K562 (cell line): ENCODE data around the gene LARP6. TPM values are rescaled to one million over a fixed set of nuclear protein-coding genes. Genes with fewer than 3 reads are reported as not detected.

Experiments
- ATAC-seq: fragments of 200-7000 bp; cut with Tn5 transposase; 3 replicates; pipeline ENCODE4 v1.9.1; 2020; ENCODE audit warnings: moderate library complexity
- BruUV-seq: library from RNA; stranded (reverse); fragments of 400-500 nt; replicated peaks from 2 replicates; lab custom pipeline; 2021; lab: Mats Ljungman, UMichigan
- CTCF ChIA-PET: fragments of 300-600 bp; formaldehyde crosslinking; extraction: SDS; loops from one replicate; lab custom pipeline; 2021; ENCODE audit warnings: low intra/inter-chr PET ratio; lab: Yijun Ruan, JAX
- POLR2A ChIA-PET: fragments of 300-600, 350-650 bp; sonication (Branson Sonifier 250); formaldehyde crosslinking; extraction: SDS; loops from one replicate; lab custom pipeline; 2021; ENCODE audit warnings: antibody characterized with exemption, inconsistent platforms; lab: Yijun Ruan, JAX
- DNase-seq, 4 experiments: peaks; one replicate each; pipeline versions ENCODE4 v3.0.0 to v3.0.0-alpha.2; 2011 to 2018; ENCODE audit warnings: low spot score in 3 of 4, mixed read lengths in 3 of 4; ENCODE audit errors: extremely low read depth in 1 of 4
- FAIRE-seq: peaks from 2 replicates; lab custom pipeline; 2011; peaks lifted over from hg19 to GRCh38; lab: Jason Lieb, UNC
- H2AFZ ChIP-seq: 2 replicates; pipeline ENCODE4 v1.6.0; 2011; ENCODE audit warnings: low read depth, low read length, control low read depth, inconsistent platforms
- H3K27ac ChIP-seq: fragments of 200-600 bp; 3 replicates; pipeline ENCODE4 v1.8.0; 2011; ENCODE audit warnings: low read depth, mild to moderate bottlenecking, control low read depth, inconsistent platforms, low read length, moderate library complexity, mixed read lengths; ENCODE audit errors: extremely low read depth
- H3K27me3 ChIP-seq, 2 experiments: fragments of 300-600 bp in 1 of 2; 2 replicates in 1 of 2; 3 replicates in 1 of 2; pipeline versions ENCODE4 v1.6.0 to v1.8.0; 2011; ENCODE audit warnings: inconsistent platforms in 2 of 2, low read length in 2 of 2, mild to moderate bottlenecking in 1 of 2, mixed read lengths in 1 of 2, moderate library complexity in 1 of 2; ENCODE audit not compliant: control insufficient read depth in 2 of 2, insufficient read depth in 2 of 2
- H3K36me3 ChIP-seq: fragments of 300-600 bp; 3 replicates; pipeline ENCODE4 v1.8.0; 2011; ENCODE audit warnings: mild to moderate bottlenecking, low read length, inconsistent platforms; ENCODE audit not compliant: control insufficient read depth, insufficient read depth
- H3K4me1 ChIP-seq, 2 experiments: fragments of 200-600 bp in 1 of 2; replicated peaks in 1 of 2; 2 replicates in 1 of 2; 3 replicates in 1 of 2; pipeline versions ENCODE4 v1.5.1 to v1.8.0; 2011; ENCODE audit warnings: inconsistent platforms in 2 of 2, low read length in 2 of 2, mild to moderate bottlenecking in 1 of 2, mixed read lengths in 1 of 2, moderate library complexity in 1 of 2; ENCODE audit not compliant: control insufficient read depth in 2 of 2, insufficient read depth in 2 of 2
- H3K4me2 ChIP-seq: 2 replicates; pipeline ENCODE4 v1.6.1; 2011; ENCODE audit warnings: low read length, control low read depth, inconsistent platforms, mixed read lengths; ENCODE audit not compliant: insufficient read depth
- H3K4me3 ChIP-seq: fragments of 200-600 bp; sonication (generic), shearing (Covaris generic); 2 replicates; pipeline ENCODE4 v1.5.1; 2016; ENCODE audit warnings: control low read depth, inconsistent platforms
- H3K79me2 ChIP-seq: fragments of 200-600 bp; 3 replicates; pipeline ENCODE4 v1.8.0; 2011; ENCODE audit warnings: low read length, inconsistent platforms; ENCODE audit not compliant: control insufficient read depth, insufficient read depth
- H3K9ac ChIP-seq, 2 experiments: 2 replicates each; pipeline versions ENCODE4 v1.6.0 to v1.6.1; 2011; ENCODE audit warnings: low read depth in 2 of 2, low read length in 2 of 2, control low read depth in 1 of 2, inconsistent platforms in 1 of 2, mild to moderate bottlenecking in 1 of 2, mixed read lengths in 1 of 2; ENCODE audit not compliant: insufficient read depth in 1 of 2
- H3K9me1 ChIP-seq: one replicate; pipeline ENCODE4 v1.6.0; 2011; ENCODE audit warnings: inconsistent platforms, mild to moderate bottlenecking, low read length, moderate library complexity; ENCODE audit not compliant: control insufficient read depth, insufficient read depth
- H3K9me3 ChIP-seq: replicated peaks from 2 replicates; pipeline ENCODE4 v1.5.1; 2011; ENCODE audit warnings: low read depth, low read length, inconsistent platforms; ENCODE audit not compliant: control insufficient read depth, insufficient read depth
- H4K20me1 ChIP-seq: replicated peaks from 2 replicates; pipeline ENCODE4 v1.6.1; 2011; ENCODE audit warnings: low read length, inconsistent platforms, mixed read lengths; ENCODE audit not compliant: control insufficient read depth, insufficient read depth
- PRMT5 ChIP-seq: sonication (generic); formaldehyde crosslinking; IDR thresholded peaks from 2 replicates; pipeline ENCODE4 v1.5.0; 2020; ENCODE audit warnings: missing genetic modification reagents
- RFX1 ChIP-seq: fragments of 450-650 bp; IDR thresholded peaks from 2 replicates; pipeline ENCODE4 v1.6.1; 2016; ENCODE audit warnings: mild to moderate bottlenecking, moderate library complexity
- SMAD1 ChIP-seq: fragments of 150-350 bp; IDR thresholded peaks from 2 replicates; pipeline ENCODE4 v1.6.1; 2014; ENCODE audit warnings: low read length, low read depth; ENCODE audit not compliant: partially characterized antibody
- ZNF318 ChIP-seq, 2 experiments: fragments of 450-650 bp; IDR thresholded peaks; 2 replicates each; pipeline ENCODE4 v1.6.1; 2016; ENCODE audit warnings: mild to moderate bottlenecking in 2 of 2, borderline replicate concordance in 1 of 2, low read depth in 1 of 2, moderate library complexity in 1 of 2
- WGBS: fragments of 100-300 bp; shearing (Covaris generic); methylation state at CpG from one replicate; pipeline ENCODE4 v1.1.6; 2016; ENCODE audit warnings: low coverage, mixed read lengths; ENCODE audit not compliant: insufficient coverage; ENCODE audit errors: missing lambda C conversion rate; 5-methylcytosine and 5-hydroxymethylcytosine counted together
- in situ Hi-C: fragments of 300-500 bp; cut with MboI; formaldehyde crosslinking; loops from 4 replicates; pipeline ENCODE4 v1.15.0; 2018; ENCODE audit warnings: inconsistent platforms, mixed read lengths
- intact Hi-C: fragments of 100-400 bp; cut with micrococcal nuclease; formaldehyde crosslinking; loops from 2 replicates; pipeline ENCODE4 v1.14.2; 2022
- polyA plus RNA-seq, 8 experiments: library from polyadenylated mRNA; depleted of rRNA in 4 of 8; stranded (reverse) in 5 of 8; unstranded in 3 of 8; fragments of >200 nt; fragmentation: Nextera tagmentation in 2 of 8; fragmentation: Illumina TruSeq in 1 of 8; extraction: Ambion mirVana in 2 of 8; extraction: Trizol in 1 of 8; gene quantifications; 2 replicates each; pipeline versions ENCODE4 v1.2.1 to v1.2.3, GENCODE V29; 2011 to 2014; ENCODE audit warnings: inconsistent platforms in 1 of 8, missing spikeins in 1 of 8
- total RNA-seq, 7 experiments: library from RNA; depleted of rRNA in 6 of 7; stranded (reverse); fragments of >200 nt in 6 of 7; fragmentation: Illumina TruSeq in 2 of 7; extraction: Trizol in 2 of 7; gene quantifications; 2 replicates each; pipeline versions ENCODE4 v1.2.1 to v1.2.3, GENCODE V29; 2011 to 2021; ENCODE audit warnings: low replicate concordance in 1 of 7

The LARP6 gene
- total and polyA plus RNA-seq, 9 of the 15 experiments (the other 6 are each of a cell fraction or from before 2014, with no cell fraction given), result not detected

- Histone ChIP-seq H3K27ac (no peak overlapping the region), H3K9me1 (no peaks in the 10 kb centered on the region), H3K4me1 (no peaks in the 10 kb centered on the region), H3K4me2 (no peak overlapping the region), H3K9me3 (no peaks in the 10 kb centered on the region), H3K27me3 (no peaks in the 10 kb centered on the region), H3K36me3 (no peaks in the 10 kb centered on the region), H3K9ac (no peak overlapping the region), H3K79me2 (no peaks in the 10 kb centered on the region), H3K4me3 (no peak overlapping the region), H4K20me1 (no peaks in the 10 kb centered on the region), H2AFZ (no peak overlapping the region)
- POLR2A ChIA-PET, result interaction anchor here (0.8 kb wide), 1 partner anchor 9 kb away, joined by 3 read pairs; no protein-coding TSS in a partner anchor
- BruUV-seq, result no TSS peak
- CTCF ChIA-PET, result no interaction called here
- in situ Hi-C loops, result no loop called here
- WGBS, result 0% methylated on average over 2 of the region's 2 CpGs
- intact Hi-C loops, result no loop called here
- TF ChIP-seq RFX1 (no peak), SMAD1 (no peak), PRMT5 (CRISPR knock-in tag) (no peak), ZNF318 (IDR thresholded peaks at IDR 0.05; ENCODE audit: borderline replicate concordance in 1 of 2, low read depth in 1 of 2) (no peak)
- DNase-seq (no peak), FAIRE-seq (no peak), ATAC-seq (no peak)
Measured at GRCh38 chr15:70882361-70882760, 28.4 kb upstream of the LARP6 start.
